ENCODE results near the gene DGKQ. TPM values are rescaled to one million over a fixed set of nuclear protein-coding genes. Genes with fewer than 3 reads are reported as not detected.

The DGKQ gene
- total and polyA plus RNA-seq, 2 of the 8 experiments (the other 6 are each of a cell fraction or from before 2014, with no cell fraction given): 7.3 to 9.7 TPM

GRCh38 chr4:960636-961350, 12.6 kb downstream of the DGKQ start (continued):
- TF ChIP-seq CHD7 (IDR thresholded peaks at IDR 0.05; ENCODE audit: insufficient replicate concordance, low read length): no peak
- TF ChIP-seq TAF7 (optimal IDR thresholded peaks at IDR 0.05; ENCODE audit: borderline replicate concordance, low read depth, low read length): no peak
- no peak for TF ChIP-seq SIN3A (conservative IDR thresholded peaks at IDR 0.05 in 1 of 2, IDR thresholded peaks at IDR 0.05 in 1 of 2; ENCODE audit: low read depth in 1 of 2, low read length in 2 of 2)

Data from H1 (cell line).